ENCODE results near the gene RAB31.

RAB31 gene

GRCh38 chr18:9811978-9812377, 103.9 kb downstream of the RAB31 start:
- Mint-ChIP-seq H3K27ac (no peak overlapping the region), H3K9me3 (no peaks in the 10 kb centered on the region), H3K36me3 (ENCODE audit: low read depth) (peaks cover 63% of the 10 kb centered on the region), H3K27me3 (no peaks in the 10 kb centered on the region), H3K4me1 (ENCODE audit: low read depth) (peaks cover 7% of the 10 kb centered on the region), H3K4me3 (no peak overlapping the region)
- intact Hi-C loops (cut with micrococcal nuclease), result no loop called here

GRCh38 chr18:9814431-9814830, 106.3 kb downstream of the RAB31 start:
- no peak overlapping the region for H3K27ac Mint-ChIP-seq
- H3K4me3 Mint-ChIP-seq, result no peak overlapping the region
- intact Hi-C loops (cut with micrococcal nuclease), result no loop called here
- peaks cover 12% of the 10 kb centered on the region for H3K4me1 Mint-ChIP-seq (ENCODE audit: low read depth)
- H3K36me3 Mint-ChIP-seq (ENCODE audit: low read depth), result peaks cover 69% of the 10 kb centered on the region
- H3K27me3 Mint-ChIP-seq, result no peaks in the 10 kb centered on the region
- peaks cover 9% of the 10 kb centered on the region for H3K9me3 Mint-ChIP-seq

DNA sequence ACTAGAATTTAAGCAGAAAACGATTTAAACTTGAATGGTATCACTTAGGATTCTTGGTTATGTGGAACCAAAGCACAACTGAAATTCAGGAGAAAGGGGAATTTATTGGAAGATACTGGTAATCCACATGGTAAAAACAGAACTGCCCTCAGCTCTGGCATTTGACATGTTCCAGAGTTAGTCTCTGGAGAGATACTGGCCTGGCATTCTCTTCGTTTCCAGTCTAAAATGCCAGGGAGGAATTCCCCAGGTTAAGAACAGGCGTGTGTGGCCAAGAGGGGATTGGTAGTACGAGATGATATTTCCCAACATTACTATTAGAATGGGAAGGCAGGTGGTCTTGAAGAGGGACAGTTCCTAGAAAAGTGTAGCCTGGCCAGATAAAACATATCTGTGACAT, 109.2 kb downstream of the RAB31 start:
- intact Hi-C loops (cut with micrococcal nuclease), result no loop called here
- Mint-ChIP-seq H3K4me1 (ENCODE audit: low read depth) (peaks cover 29% of the 10 kb centered on the region), H3K4me3 (no peak overlapping the region), H3K27ac (no peak overlapping the region), H3K9me3 (peaks cover 9% of the 10 kb centered on the region), H3K36me3 (ENCODE audit: low read depth) (peaks cover 71% of the 10 kb centered on the region), H3K27me3 (no peaks in the 10 kb centered on the region)

DNA sequence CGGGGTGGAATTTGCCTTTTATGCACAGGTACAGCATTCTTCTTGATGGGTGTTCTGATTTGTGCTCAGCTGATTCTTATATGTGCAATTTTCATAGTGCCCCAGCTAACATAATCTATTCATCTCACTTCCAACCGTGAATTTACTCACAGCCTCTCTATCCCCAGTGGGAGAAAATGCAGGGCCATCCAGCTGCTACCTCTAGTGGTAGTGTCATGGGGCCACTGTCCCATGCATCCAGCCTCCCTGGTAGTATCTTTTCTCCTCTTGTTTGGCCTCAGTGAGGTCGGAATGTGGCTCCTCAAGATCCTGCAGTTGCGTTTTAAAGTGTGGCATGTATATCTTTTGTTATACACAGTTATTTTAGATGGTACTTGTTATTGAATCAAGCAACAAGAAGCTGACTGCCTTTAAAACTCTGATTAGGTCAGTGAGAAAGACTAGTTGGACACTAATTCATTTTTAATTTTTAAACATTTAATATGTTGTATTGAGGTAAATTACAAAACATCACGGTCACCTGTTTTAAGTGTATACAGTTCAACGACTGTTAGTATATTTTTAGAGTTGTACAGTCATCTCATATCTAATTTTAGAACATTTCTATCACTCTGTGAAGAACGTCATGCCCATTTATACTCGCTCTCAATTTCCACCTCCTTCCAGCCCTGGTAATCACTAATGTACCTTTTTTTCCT, 109.8 kb downstream of the RAB31 start:
- Mint-ChIP-seq H3K27ac (no peak overlapping the region), H3K27me3 (no peaks in the 10 kb centered on the region), H3K9me3 (peaks cover 9% of the 10 kb centered on the region), H3K4me1 (ENCODE audit: low read depth) (peaks cover 35% of the 10 kb centered on the region), H3K36me3 (ENCODE audit: low read depth) (peaks cover 75% of the 10 kb centered on the region), H3K4me3 (no peak overlapping the region)
- intact Hi-C loops (cut with micrococcal nuclease), result no loop called here

DNA sequence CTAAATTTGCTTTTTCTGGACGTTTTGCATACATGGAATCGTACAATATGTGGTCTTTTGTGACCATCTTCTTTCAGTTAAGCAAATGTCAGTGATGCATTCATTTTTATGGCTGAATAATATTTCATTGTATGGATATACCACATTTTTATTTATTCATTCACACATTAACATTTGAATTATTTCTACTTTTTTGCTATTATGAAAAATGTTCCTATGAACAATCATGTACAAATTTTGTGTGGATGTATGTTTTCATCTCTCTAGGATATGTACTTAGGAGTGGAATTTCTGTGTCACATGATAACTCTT, 110.3 kb downstream of the RAB31 start:
- Mint-ChIP-seq H3K9me3 (peaks cover 9% of the 10 kb centered on the region), H3K4me1 (ENCODE audit: low read depth) (peaks cover 39% of the 10 kb centered on the region), H3K36me3 (ENCODE audit: low read depth) (peaks cover 72% of the 10 kb centered on the region), H3K27me3 (no peaks in the 10 kb centered on the region), H3K27ac (no peak overlapping the region), H3K4me3 (no peak overlapping the region)
- intact Hi-C loops (cut with micrococcal nuclease), result no loop called here

- intact Hi-C loops (cut with micrococcal nuclease), result no loop called here
- Mint-ChIP-seq H3K27me3 (no peaks in the 10 kb centered on the region), H3K36me3 (ENCODE audit: low read depth) (peaks cover 62% of the 10 kb centered on the region), H3K9me3 (peaks cover 9% of the 10 kb centered on the region), H3K4me3 (no peak overlapping the region), H3K27ac (no peak overlapping the region), H3K4me1 (ENCODE audit: low read depth) (peaks cover 39% of the 10 kb centered on the region)
These were observed 112.0 kb downstream of the RAB31 start for GRCh38 chr18:9820127-9820526.

GRCh38 chr18:9820719-9821118, 112.6 kb downstream of the RAB31 start:
- Mint-ChIP-seq H3K4me1 (ENCODE audit: low read depth) (peaks cover 39% of the 10 kb centered on the region), H3K9me3 (peaks cover 9% of the 10 kb centered on the region), H3K27ac (peak overlapping the region; percentile 40), H3K27me3 (no peaks in the 10 kb centered on the region), H3K4me3 (no peak overlapping the region), H3K36me3 (ENCODE audit: low read depth) (peaks cover 61% of the 10 kb centered on the region)
- intact Hi-C loops (cut with micrococcal nuclease), result no loop called here

DNA sequence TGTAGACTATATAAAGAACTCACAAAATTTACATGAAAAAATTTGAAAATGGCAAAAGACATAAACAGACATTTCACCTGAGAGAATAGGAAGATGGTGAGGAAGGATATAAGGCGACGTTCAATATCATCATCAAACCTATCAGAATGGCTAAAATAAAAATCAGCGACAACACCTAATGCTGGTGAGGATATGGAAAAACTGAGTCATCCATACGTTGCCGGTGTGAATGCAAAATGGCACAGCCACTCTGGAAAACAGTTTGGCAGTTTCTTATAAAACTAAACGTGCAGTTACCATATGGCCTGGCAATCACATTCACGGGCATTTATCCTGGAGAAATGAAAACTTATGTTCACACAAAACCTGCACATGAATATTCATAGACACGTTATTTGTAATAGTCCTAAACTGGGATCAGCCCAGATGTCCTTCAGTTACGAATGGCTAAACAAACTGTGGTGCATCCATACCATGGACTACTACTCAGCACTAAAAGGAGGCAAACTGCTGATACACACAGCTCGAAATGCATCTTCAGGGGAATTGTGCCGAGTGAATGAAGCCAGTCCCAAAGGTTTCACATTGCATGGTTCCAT, 114.6 kb downstream of the RAB31 start:
- peaks cover 37% of the 10 kb centered on the region for H3K4me1 Mint-ChIP-seq (ENCODE audit: low read depth)
- H3K4me3 Mint-ChIP-seq, result no peak overlapping the region
- H3K27me3 Mint-ChIP-seq, result no peaks in the 10 kb centered on the region
- peaks cover 9% of the 10 kb centered on the region for H3K9me3 Mint-ChIP-seq
- intact Hi-C loops (cut with micrococcal nuclease), result no loop called here
- peaks cover 57% of the 10 kb centered on the region for H3K36me3 Mint-ChIP-seq (ENCODE audit: low read depth)
- no peak overlapping the region for H3K27ac Mint-ChIP-seq

GRCh38 chr18:9823805-9824473, 115.8 kb downstream of the RAB31 start:
- peaks cover 34% of the 10 kb centered on the region for H3K4me1 Mint-ChIP-seq (ENCODE audit: low read depth)
- intact Hi-C loops (cut with micrococcal nuclease), result no loop called here
- H3K27me3 Mint-ChIP-seq, result no peaks in the 10 kb centered on the region
- H3K9me3 Mint-ChIP-seq, result no peaks in the 10 kb centered on the region
- H3K4me3 Mint-ChIP-seq, result no peak overlapping the region
- no peak overlapping the region for H3K27ac Mint-ChIP-seq
- peaks cover 48% of the 10 kb centered on the region for H3K36me3 Mint-ChIP-seq (ENCODE audit: low read depth)

DNA sequence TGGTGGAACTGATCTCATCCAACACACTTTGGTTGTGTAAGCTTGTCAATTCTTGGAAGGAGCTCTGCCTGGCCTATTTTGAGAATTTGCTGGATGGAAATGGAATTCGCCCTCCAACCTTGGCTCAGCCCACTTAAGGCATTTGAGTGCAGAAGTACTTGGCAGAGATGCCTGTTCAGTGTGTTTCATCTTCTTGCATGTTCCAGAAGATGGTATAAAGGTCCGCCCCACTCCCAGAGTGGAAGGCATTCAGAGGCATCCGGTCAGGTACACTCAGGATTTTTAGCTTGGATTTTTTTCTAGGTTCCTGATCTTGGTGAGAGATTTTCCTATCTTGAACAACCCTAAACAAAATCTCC, 116.4 kb downstream of the RAB31 start:
- H3K27ac Mint-ChIP-seq, result no peak overlapping the region

DNA sequence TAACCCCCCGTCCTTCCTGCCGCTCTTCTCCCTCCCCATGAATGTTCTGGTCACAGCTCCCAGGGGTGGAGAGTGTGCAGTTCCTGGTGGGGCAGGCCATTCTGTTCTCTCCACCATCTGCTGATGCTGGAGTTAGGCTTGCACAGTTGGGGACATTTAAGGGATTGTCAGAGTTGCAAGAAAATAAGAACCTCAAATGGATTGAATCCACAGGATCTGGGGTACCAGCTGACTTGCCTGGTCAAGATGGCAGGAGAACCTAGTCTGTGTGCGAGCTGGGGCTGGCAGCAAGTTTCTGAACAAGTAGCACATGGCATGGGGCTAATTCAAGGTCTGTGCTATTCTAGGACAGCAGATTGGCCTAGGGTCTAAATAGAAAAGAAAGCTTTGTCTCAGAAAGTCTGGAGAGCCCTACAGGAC, 116.9 kb downstream of the RAB31 start:
- H3K4me1 Mint-ChIP-seq (ENCODE audit: low read depth), result peaks cover 34% of the 10 kb centered on the region
- H3K4me3 Mint-ChIP-seq, result peak overlapping the region; percentile 4
- peaks cover 44% of the 10 kb centered on the region for H3K36me3 Mint-ChIP-seq (ENCODE audit: low read depth)
- no peaks in the 10 kb centered on the region for H3K27me3 Mint-ChIP-seq
- H3K27ac Mint-ChIP-seq, result no peak overlapping the region
- intact Hi-C loops (cut with micrococcal nuclease), result loop anchor here (5.0 kb wide), 1 partner anchor 43 kb away; no protein-coding TSS in a partner anchor
- no peaks in the 10 kb centered on the region for H3K9me3 Mint-ChIP-seq

More for the DNA sequence above, 116.4 kb downstream of the RAB31 start:
- Mint-ChIP-seq H3K36me3 (ENCODE audit: low read depth) (peaks cover 48% of the 10 kb centered on the region), H3K9me3 (no peaks in the 10 kb centered on the region), H3K27me3 (no peaks in the 10 kb centered on the region), H3K4me3 (no peak overlapping the region), H3K4me1 (ENCODE audit: low read depth) (peaks cover 37% of the 10 kb centered on the region)
- intact Hi-C loops (cut with micrococcal nuclease), result no loop called here

GRCh38 chr18:9825571-9826073, 117.5 kb downstream of the RAB31 start:
- Mint-ChIP-seq H3K36me3 (ENCODE audit: low read depth) (peaks cover 45% of the 10 kb centered on the region), H3K27me3 (no peaks in the 10 kb centered on the region), H3K4me1 (ENCODE audit: low read depth) (peaks cover 34% of the 10 kb centered on the region), H3K4me3 (peak overlapping the region; percentile 4), H3K9me3 (no peaks in the 10 kb centered on the region), H3K27ac (no peak overlapping the region)
- intact Hi-C loops (cut with micrococcal nuclease), result loop anchor here (5.0 kb wide), 1 partner anchor 43 kb away; no protein-coding TSS in a partner anchor

- intact Hi-C loops (cut with micrococcal nuclease), result loop anchor here (5.0 kb wide), 1 partner anchor 44 kb away; no protein-coding TSS in a partner anchor
- Mint-ChIP-seq H3K27me3 (no peaks in the 10 kb centered on the region), H3K36me3 (ENCODE audit: low read depth) (peaks cover 51% of the 10 kb centered on the region), H3K4me1 (ENCODE audit: low read depth) (peaks cover 41% of the 10 kb centered on the region), H3K4me3 (no peak overlapping the region), H3K27ac (no peak overlapping the region), H3K9me3 (no peaks in the 10 kb centered on the region)
These were observed 118.6 kb downstream of the RAB31 start for GRCh38 chr18:9826685-9827084.

DNA sequence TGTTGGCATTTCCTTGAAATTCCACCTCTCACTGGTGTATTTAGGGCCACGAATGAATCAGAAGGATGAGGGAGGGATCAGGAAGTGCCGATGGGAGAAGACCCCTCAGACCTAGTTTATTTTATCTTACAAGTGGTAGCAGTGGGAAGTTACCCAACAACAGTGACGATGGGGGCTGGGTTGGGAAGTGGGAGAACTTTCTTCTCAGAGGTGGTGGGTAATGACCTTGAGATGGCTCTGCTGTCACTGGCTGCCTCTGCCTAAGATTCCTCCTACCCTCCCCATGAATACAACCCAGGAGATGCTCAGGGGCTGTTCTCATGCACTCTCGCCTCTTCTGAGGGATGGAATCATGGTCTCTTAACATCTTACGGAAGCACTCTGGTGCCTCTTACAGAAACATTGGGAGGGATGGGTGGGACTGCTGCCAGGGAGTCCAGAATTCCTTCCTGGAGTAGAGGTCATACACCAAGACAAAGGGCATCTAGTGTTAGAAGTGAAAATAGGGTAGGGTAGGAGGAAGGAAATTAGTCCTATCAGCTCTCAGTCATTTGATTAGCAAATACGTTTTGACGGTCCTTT, 119.2 kb downstream of the RAB31 start:
- Mint-ChIP-seq H3K4me3 (peak overlapping the region; percentile 59), H3K36me3 (ENCODE audit: low read depth) (peaks cover 51% of the 10 kb centered on the region), H3K27me3 (no peaks in the 10 kb centered on the region), H3K27ac (no peak overlapping the region), H3K4me1 (ENCODE audit: low read depth) (peaks cover 39% of the 10 kb centered on the region), H3K9me3 (no peaks in the 10 kb centered on the region)
- intact Hi-C loops (cut with micrococcal nuclease), result loop anchor here (5.0 kb wide), 1 partner anchor 45 kb away; no protein-coding TSS in a partner anchor

Measured in dendritic cell treated with granulocyte-macrophage colony-stimulating factor and Interleukin-4, amounts not matched to agents 40 ng/mL and 50 ng/mL, for 4 days (primary cell).